ENCODE results near the gene PTGIS. TPM values are rescaled to one million over a fixed set of nuclear protein-coding genes. Genes with fewer than 3 reads are reported as not detected.

PTGIS gene
- total and polyA plus RNA-seq, 10 donors = 0.15 to 1.6 (median 0.92) TPM

DNA sequence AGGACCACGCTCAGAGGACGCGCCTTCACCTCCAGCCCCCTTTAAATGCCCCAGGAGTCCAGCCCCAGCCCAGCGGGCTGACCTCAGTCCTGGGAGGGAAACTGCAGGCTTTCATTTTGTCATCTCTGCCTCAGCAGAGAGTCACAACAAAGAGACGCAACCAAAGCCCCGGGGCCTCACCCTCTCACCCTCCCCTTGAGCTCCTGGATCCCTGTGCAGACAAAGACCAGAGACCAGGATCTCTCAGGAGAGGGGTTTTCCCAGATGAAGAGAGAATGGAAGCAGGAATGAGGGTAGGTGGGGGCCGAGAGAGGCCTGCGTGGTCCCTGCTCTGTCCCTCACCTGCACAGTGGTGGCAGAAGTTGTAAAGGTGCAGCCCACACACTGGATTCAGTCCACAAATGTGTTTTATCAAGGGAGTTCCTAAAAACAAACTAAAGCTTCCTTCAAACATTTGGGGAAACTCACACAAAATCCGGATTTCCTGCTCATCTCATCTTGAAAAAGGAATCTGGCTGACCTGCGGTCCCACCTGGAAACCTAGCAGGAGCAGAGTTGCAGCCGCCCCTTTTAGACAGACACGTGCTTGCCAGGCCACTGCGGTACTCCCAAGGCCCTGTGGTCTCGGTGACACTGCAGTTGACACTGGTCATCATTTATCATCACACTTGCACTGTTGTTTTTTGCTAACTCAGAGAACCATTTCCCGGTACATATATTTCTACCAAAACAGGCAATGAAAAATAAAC, 27.1 kb downstream of the PTGIS start:
- intact Hi-C loops (cut with DNase I; ENCODE audit: low total_unique reads) = loop anchor here (2.0 kb wide), 1 partner anchor 68 kb away; no protein-coding TSS in a partner anchor
- H3K4me3 ChIP-seq = no peak overlapping the region
- whole genome bisulfite sequencing, 5 donors = 88 to 93% (median 90%) methylated on average over 15 of the region's 15 CpGs
- H3K4me1 ChIP-seq = no peaks in the 10 kb centered on the region
- DNase-seq = no peak
- H3K9me3 ChIP-seq = peaks cover 0 to 20% (median 11%) of the 10 kb centered on the region in 8 donors
- H3K36me3 ChIP-seq = no peaks in the 10 kb centered on the region
- no peak overlapping the region for H3K27ac ChIP-seq
- peaks cover 0 to 20% (median 0%) of the 10 kb centered on the region in 7 donors for H3K27me3 ChIP-seq (replicated peaks in 1 of 7)
- TF ChIP-seq POLR2AphosphoS5 (IDR thresholded peaks at IDR 0.05) (no peak), POLR2A (IDR thresholded peaks at IDR 0.05) (no peak)
- TF ChIP-seq, protein P1, sequence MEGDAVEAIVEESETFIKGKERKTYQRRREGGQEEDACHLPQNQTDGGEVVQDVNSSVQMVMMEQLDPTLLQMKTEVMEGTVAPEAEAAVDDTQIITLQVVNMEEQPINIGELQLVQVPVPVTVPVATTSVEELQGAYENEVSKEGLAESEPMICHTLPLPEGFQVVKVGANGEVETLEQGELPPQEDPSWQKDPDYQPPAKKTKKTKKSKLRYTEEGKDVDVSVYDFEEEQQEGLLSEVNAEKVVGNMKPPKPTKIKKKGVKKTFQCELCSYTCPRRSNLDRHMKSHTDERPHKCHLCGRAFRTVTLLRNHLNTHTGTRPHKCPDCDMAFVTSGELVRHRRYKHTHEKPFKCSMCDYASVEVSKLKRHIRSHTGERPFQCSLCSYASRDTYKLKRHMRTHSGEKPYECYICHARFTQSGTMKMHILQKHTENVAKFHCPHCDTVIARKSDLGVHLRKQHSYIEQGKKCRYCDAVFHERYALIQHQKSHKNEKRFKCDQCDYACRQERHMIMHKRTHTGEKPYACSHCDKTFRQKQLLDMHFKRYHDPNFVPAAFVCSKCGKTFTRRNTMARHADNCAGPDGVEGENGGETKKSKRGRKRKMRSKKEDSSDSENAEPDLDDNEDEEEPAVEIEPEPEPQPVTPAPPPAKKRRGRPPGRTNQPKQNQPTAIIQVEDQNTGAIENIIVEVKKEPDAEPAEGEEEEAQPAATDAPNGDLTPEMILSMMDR (IDR thresholded peaks at IDR 0.05 in 8 of 11, conservative IDR thresholded peaks at IDR 0.05 in 3 of 11) = no peak

DNA sequence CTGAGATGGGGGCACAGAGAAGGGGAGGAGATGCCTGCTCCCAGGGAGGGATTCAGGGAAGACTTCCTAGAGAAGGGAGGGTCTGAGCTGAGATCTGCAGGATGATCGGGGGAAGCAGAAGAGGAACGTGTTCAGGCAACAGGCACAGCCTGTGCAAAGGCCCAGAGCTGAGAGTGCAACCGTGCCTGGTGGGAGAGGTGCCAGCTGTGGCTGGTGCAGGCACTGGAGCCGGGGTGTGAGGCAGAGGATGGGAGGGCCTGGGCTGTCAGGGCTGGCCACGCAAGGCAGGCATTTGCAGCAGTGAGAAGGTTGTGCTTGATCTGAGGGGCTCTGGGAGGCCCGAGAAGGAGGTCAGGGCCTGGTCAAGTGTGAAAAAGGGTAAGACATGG, 27.7 kb downstream of the PTGIS start:
- DNase-seq = no peak

DNA sequence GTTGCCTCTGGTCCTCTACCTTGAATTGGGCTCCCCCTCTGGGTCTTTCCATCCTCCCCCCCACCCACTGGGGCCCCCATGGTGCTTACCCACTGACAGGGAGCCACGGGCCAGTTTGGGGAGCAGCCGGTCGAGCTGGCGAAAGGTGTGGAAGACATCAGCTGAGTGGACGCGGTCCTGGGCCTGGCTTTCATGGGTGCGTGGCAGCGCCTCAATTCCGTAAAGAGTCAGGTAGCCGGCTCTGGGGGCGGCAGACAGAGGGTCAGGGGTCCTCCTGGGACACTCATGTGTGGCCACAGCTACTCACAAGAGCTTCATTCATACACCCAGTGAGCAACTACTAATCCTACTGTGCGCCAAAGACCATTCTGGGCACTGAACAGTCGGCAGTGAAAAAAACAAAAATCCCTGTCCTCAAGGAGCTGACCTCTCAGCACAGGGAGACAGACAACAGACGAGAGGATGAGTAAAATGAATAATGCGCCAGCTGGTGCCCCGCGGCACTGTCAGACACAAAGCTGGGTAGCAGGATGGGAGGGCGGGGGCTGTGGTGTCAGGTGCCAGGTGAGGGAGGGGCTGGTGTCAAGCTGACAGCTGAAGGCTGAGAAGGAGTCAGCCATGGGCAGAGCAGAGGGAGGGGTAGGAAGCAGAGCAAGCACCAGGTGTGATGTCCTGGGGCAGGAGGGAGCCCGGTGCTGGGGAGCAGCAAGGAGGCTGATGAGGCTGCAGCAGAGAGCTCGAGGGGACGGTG, 28.3 kb downstream of the PTGIS start:
- Histone ChIP-seq H3K9me3 (peaks cover 0 to 8% (median under 1%) of the 10 kb centered on the region in 8 donors), H3K27ac (no peak overlapping the region), H3K27me3 (replicated peaks in 1 of 7) (peaks cover 0 to 24% (median 0%) of the 10 kb centered on the region in 7 donors), H3K4me3 (no peak overlapping the region), H3K4me1 (peaks cover 0 to 6% (median 3%) of the 10 kb centered on the region in 6 donors), H3K36me3 (no peaks in the 10 kb centered on the region)
- TF ChIP-seq POLR2A (IDR thresholded peaks at IDR 0.05) = no peak
- TF ChIP-seq POLR2AphosphoS5 (IDR thresholded peaks at IDR 0.05) = no peak
- TF ChIP-seq, protein P1 (IDR thresholded peaks at IDR 0.05 in 8 of 11, conservative IDR thresholded peaks at IDR 0.05 in 3 of 11) = no peak
- intact Hi-C loops (cut with DNase I; ENCODE audit: low total_unique reads) = loop anchor here (2.0 kb wide), 1 partner anchor 69 kb away; no protein-coding TSS in a partner anchor
- DNase-seq = no peak
- WGBS, 5 donors = 89 to 94% (median 91%) methylated on average over 21 of the region's 21 CpGs

More for the DNA sequence above, 27.7 kb downstream of the PTGIS start:
- peaks cover 0 to 13% (median 5%) of the 10 kb centered on the region in 8 donors for H3K9me3 ChIP-seq
- H3K4me1 ChIP-seq = peaks cover 0 to under 1% (median 0%) of the 10 kb centered on the region in 6 donors
- no peak overlapping the region for H3K4me3 ChIP-seq
- no peak for TF ChIP-seq POLR2A (IDR thresholded peaks at IDR 0.05)
- TF ChIP-seq, protein P1 (IDR thresholded peaks at IDR 0.05 in 8 of 11, conservative IDR thresholded peaks at IDR 0.05 in 3 of 11) = no peak
- no peak for TF ChIP-seq POLR2AphosphoS5 (IDR thresholded peaks at IDR 0.05)
- H3K36me3 ChIP-seq = no peaks in the 10 kb centered on the region
- intact Hi-C loops (cut with DNase I; ENCODE audit: low total_unique reads) = loop anchor here (2.0 kb wide), 1 partner anchor 69 kb away; no protein-coding TSS in a partner anchor
- H3K27ac ChIP-seq = no peak overlapping the region
- 86 to 92% (median 89%) methylated on average over 6 of the region's 6 CpGs for WGBS, 5 donors
- peaks cover 0 to 20% (median 0%) of the 10 kb centered on the region in 7 donors for H3K27me3 ChIP-seq (replicated peaks in 1 of 7)
